OCI-LY3 (cell line): ENCODE measurements around the gene HAGHL.
"Not testable (repeated sequence)": the region's sequence is repeated elsewhere in the genome, so short reads cannot be mapped to it uniquely, and the experiment has no call there.

Experiments
- H2AFZ ChIP-seq: fragments of 200-600, 300-600 bp; shearing (Covaris generic); 2 replicates; pipeline ENCODE4 v1.6.0; 2014; ENCODE audit warnings: antibody characterized with exemption, low read depth, low read length
- H3K27ac ChIP-seq: fragments of 200-600, 300-600 bp; sonication (generic); 2 replicates; pipeline ENCODE4 v1.5.1; 2014; ENCODE audit warnings: mild to moderate bottlenecking, low read length, moderate library complexity, mixed read lengths
- H3K27me3 ChIP-seq: fragments of 200-600, 300-600 bp; sonication (generic); 2 replicates; pipeline ENCODE4 v1.6.1; 2014; ENCODE audit warnings: low read depth, low read length, mixed read lengths
- H3K36me3 ChIP-seq: fragments of 200-600, 300-600 bp; sonication (generic); replicated peaks from 2 replicates; pipeline ENCODE3; 2014; ENCODE audit warnings: low read depth, low read length, mixed read lengths
- H3K4me1 ChIP-seq: fragments of 300-600, 200-600 bp; sonication (generic); 2 replicates; pipeline ENCODE4 v1.6.1; 2014; ENCODE audit warnings: low read length, mixed read lengths
- H3K4me2 ChIP-seq: fragments of 200-600, 300-600 bp; sonication (generic); 2 replicates; pipeline ENCODE4 v1.6.1; 2014; ENCODE audit warnings: low read length, mixed read lengths
- H3K4me3 ChIP-seq: fragments of 300-600, 200-600 bp; sonication (generic); 2 replicates; pipeline ENCODE4 v1.5.1; 2014; ENCODE audit warnings: antibody characterized with exemption, mild to moderate bottlenecking, low read length, moderate library complexity
- H3K79me2 ChIP-seq: fragments of 300-600, 200-600 bp; shearing (Covaris generic); 2 replicates; pipeline ENCODE4 v1.6.1; 2014; ENCODE audit warnings: mild to moderate bottlenecking, low read length, mixed read lengths
- H3K9ac ChIP-seq: fragments of 300-600, 200-600 bp; shearing (Covaris generic); 2 replicates; pipeline ENCODE4 v1.6.0; 2014; ENCODE audit warnings: mild to moderate bottlenecking, low read length, moderate library complexity
- H3K9me3 ChIP-seq: fragments of 200-600, 300-600 bp; shearing (Covaris generic); 2 replicates; pipeline ENCODE4 v1.6.1; 2014; ENCODE audit warnings: low read length, mixed read lengths; ENCODE audit not compliant: insufficient read depth
- H4K20me1 ChIP-seq: fragments of 200-600, 300-600 bp; sonication (generic); 2 replicates; pipeline ENCODE4 v1.6.1; 2016; ENCODE audit warnings: low read length, mixed read lengths; ENCODE audit not compliant: insufficient read depth
- CTCF ChIP-seq: fragments of 200-600, 300-600 bp; sonication (generic); IDR thresholded peaks from 2 replicates; pipeline ENCODE4 v1.5.1; 2014; ENCODE audit warnings: antibody characterized with exemption, low read length, low read depth
- EZH2phosphoT487 ChIP-seq: fragments of 200-600 bp; shearing (Covaris generic); IDR thresholded peaks from 2 replicates; pipeline ENCODE4 v1.6.1; 2018; ENCODE audit warnings: antibody characterized with exemption, mixed run types, low read depth

HAGHL gene

GRCh38 chr16:740764-741505 is 14.0 kb downstream of the HAGHL start, which contains the start of gene CIAO3:
Gene CIAO3, minus strand, starts transcription at chr16:740997. Its CDS starts 12 bp downstream, at chr16:740985.
- H3K36me3 ChIP-seq: peaks cover 6% of the 10 kb centered on the region
- H3K4me1 ChIP-seq: peaks cover 27% of the 10 kb centered on the region
- H3K27me3 ChIP-seq: no peaks in the 10 kb centered on the region
- peak within 1 kb of the TSS; percentile 80 for H3K4me3 ChIP-seq
- H3K4me2 ChIP-seq: peak within 1 kb of the TSS; percentile 95
- peaks cover 8% of the 10 kb centered on the region; the same call in 1 of the 2 replicates for H3K79me2 ChIP-seq
- no peaks in the 10 kb centered on the region for H4K20me1 ChIP-seq
- peak within 1 kb of the TSS; percentile 15; the same call in 1 of the 2 replicates for H3K27ac ChIP-seq
- H2AFZ ChIP-seq: peak within 1 kb of the TSS; percentile 82
- peak within 1 kb of the TSS; percentile 82 for H3K9ac ChIP-seq
- TF ChIP-seq EZH2phosphoT487 (no peak), CTCF (peak; percentile 75)
- H3K9me3 ChIP-seq: no peaks in the 10 kb centered on the region

GRCh38 chr16:741986-742629 is 15.2 kb downstream of the HAGHL start:
- TF ChIP-seq EZH2phosphoT487: no peak
- TF ChIP-seq CTCF: no peak
- H3K27ac ChIP-seq: no peak overlapping the region

GRCh38 chr16:742894-743293 is 16.0 kb downstream of the HAGHL start:
- not testable (repeated sequence) for H3K27ac ChIP-seq, H3K36me3 ChIP-seq, H4K20me1 ChIP-seq, H3K4me3 ChIP-seq, H3K79me2 ChIP-seq, H3K27me3 ChIP-seq, H2AFZ ChIP-seq, H3K4me2 ChIP-seq, H3K9me3 ChIP-seq, H3K9ac ChIP-seq
- peaks cover 11% of the 10 kb centered on the region for H3K4me1 ChIP-seq

More at GRCh38 chr16:741986-742629, 15.2 kb downstream of the HAGHL start:
- Histone ChIP-seq H3K4me1 (peaks cover 16% of the 10 kb centered on the region), H3K4me2 (no peak overlapping the region), H4K20me1 (no peaks in the 10 kb centered on the region), H3K36me3 (peaks cover 4% of the 10 kb centered on the region), H3K27me3 (no peaks in the 10 kb centered on the region), H2AFZ (no peak overlapping the region), H3K9me3 (no peaks in the 10 kb centered on the region), H3K79me2 (peaks cover 8% of the 10 kb centered on the region; the same call in 1 of the 2 replicates), H3K9ac (no peak overlapping the region), H3K4me3 (no peak overlapping the region)

- H3K9me3 ChIP-seq: no peaks in the 10 kb centered on the region
- H3K27me3 ChIP-seq: no peaks in the 10 kb centered on the region
- H3K36me3 ChIP-seq: no peaks in the 10 kb centered on the region
- H3K4me2 ChIP-seq: no peak overlapping the region
- no peak overlapping the region for H3K27ac ChIP-seq
- TF ChIP-seq CTCF: no peak
- no peak for TF ChIP-seq EZH2phosphoT487
- H3K9ac ChIP-seq: no peak overlapping the region
- H3K4me1 ChIP-seq: peaks cover 10% of the 10 kb centered on the region
- peaks cover 8% of the 10 kb centered on the region; the same call in 1 of the 2 replicates for H3K79me2 ChIP-seq
- H3K4me3 ChIP-seq: no peak overlapping the region
- no peak overlapping the region for H2AFZ ChIP-seq
- no peaks in the 10 kb centered on the region for H4K20me1 ChIP-seq
These were observed 17.0 kb downstream of the HAGHL start for GRCh38 chr16:743794-744500.
